ENCODE data around the gene CELF1. TPM values are rescaled to one million over a fixed set of nuclear protein-coding genes. Genes with fewer than 3 reads are reported as not detected.

Gene CELF1
- total and polyA plus RNA-seq, 2 donors (not counting 1 experiment from before 2014, with no cell fraction given), result 81.1 to 100 TPM

GRCh38 chr11:47573321-47573720 lies 20.4 kb upstream of the CELF1 start:
- H3K79me2 ChIP-seq (ENCODE audit: control insufficient read depth, insufficient read depth, low read length), result peaks cover 26% of the 10 kb centered on the region
- H3K4me2 ChIP-seq (ENCODE audit: extremely low read depth, insufficient read depth, low read length), result no peak overlapping the region
- H2AFZ ChIP-seq (ENCODE audit: low read length), result no peak overlapping the region
- H3K9me3 ChIP-seq (ENCODE audit: control insufficient read depth, insufficient read depth, low read depth, low read length), result no peaks in the 10 kb centered on the region
- no peaks in the 10 kb centered on the region for H3K27me3 ChIP-seq (ENCODE audit: control insufficient read depth, insufficient read depth, low read length)
- no peak overlapping the region for H3K4me3 ChIP-seq (replicated peaks in 1 of 4; ENCODE audit: control extremely low read depth in 1 of 4, insufficient read depth in 1 of 4, low read depth in 3 of 4, low read length in 4 of 4)
- DNase-seq (ENCODE audit: low read depth in 2 of 2), result no peak
- TF ChIP-seq, protein P1, sequence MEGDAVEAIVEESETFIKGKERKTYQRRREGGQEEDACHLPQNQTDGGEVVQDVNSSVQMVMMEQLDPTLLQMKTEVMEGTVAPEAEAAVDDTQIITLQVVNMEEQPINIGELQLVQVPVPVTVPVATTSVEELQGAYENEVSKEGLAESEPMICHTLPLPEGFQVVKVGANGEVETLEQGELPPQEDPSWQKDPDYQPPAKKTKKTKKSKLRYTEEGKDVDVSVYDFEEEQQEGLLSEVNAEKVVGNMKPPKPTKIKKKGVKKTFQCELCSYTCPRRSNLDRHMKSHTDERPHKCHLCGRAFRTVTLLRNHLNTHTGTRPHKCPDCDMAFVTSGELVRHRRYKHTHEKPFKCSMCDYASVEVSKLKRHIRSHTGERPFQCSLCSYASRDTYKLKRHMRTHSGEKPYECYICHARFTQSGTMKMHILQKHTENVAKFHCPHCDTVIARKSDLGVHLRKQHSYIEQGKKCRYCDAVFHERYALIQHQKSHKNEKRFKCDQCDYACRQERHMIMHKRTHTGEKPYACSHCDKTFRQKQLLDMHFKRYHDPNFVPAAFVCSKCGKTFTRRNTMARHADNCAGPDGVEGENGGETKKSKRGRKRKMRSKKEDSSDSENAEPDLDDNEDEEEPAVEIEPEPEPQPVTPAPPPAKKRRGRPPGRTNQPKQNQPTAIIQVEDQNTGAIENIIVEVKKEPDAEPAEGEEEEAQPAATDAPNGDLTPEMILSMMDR (conservative IDR thresholded peaks at IDR 0.05 in 1 of 2, IDR thresholded peaks at IDR 0.05 in 1 of 2; ENCODE audit: low read depth in 1 of 2, low read length in 2 of 2), result no peak
- no peak for TF ChIP-seq EZH2 (IDR thresholded peaks at IDR 0.05; ENCODE audit: low read length, missing control alignments)
- H4K20me1 ChIP-seq (ENCODE audit: control insufficient read depth, extremely low read depth, insufficient read depth, low read length), result no peaks in the 10 kb centered on the region
- H3K27ac ChIP-seq (ENCODE audit: insufficient read depth, low read length), result no peak overlapping the region
- peaks cover 24% of the 10 kb centered on the region for H3K4me1 ChIP-seq (ENCODE audit: control insufficient read depth, extremely low read depth, insufficient read depth, low read length)
- H3K9ac ChIP-seq (ENCODE audit: insufficient read depth, low read length), result no peak overlapping the region
- H3K36me3 ChIP-seq (ENCODE audit: control insufficient read depth, insufficient read depth, low read length), result peaks cover 16% of the 10 kb centered on the region

GRCh38 chr11:47572715-47573255 lies 19.9 kb upstream of the CELF1 start:
- Histone ChIP-seq H4K20me1 (ENCODE audit: control insufficient read depth, extremely low read depth, insufficient read depth, low read length) (no peaks in the 10 kb centered on the region), H3K27ac (ENCODE audit: insufficient read depth, low read length) (peak overlapping the region; percentile 43), H3K79me2 (ENCODE audit: control insufficient read depth, insufficient read depth, low read length) (peaks cover 22% of the 10 kb centered on the region), H3K36me3 (ENCODE audit: control insufficient read depth, insufficient read depth, low read length) (peaks cover 16% of the 10 kb centered on the region), H3K9ac (ENCODE audit: insufficient read depth, low read length) (no peak overlapping the region), H3K27me3 (ENCODE audit: control insufficient read depth, insufficient read depth, low read length) (no peaks in the 10 kb centered on the region), H3K4me1 (ENCODE audit: control insufficient read depth, extremely low read depth, insufficient read depth, low read length) (peaks cover 21% of the 10 kb centered on the region), H3K9me3 (ENCODE audit: control insufficient read depth, insufficient read depth, low read depth, low read length) (no peaks in the 10 kb centered on the region), H3K4me3 (replicated peaks in 1 of 4; ENCODE audit: control extremely low read depth in 1 of 4, insufficient read depth in 1 of 4, low read depth in 3 of 4, low read length in 4 of 4) (no peak overlapping the region), H3K4me2 (ENCODE audit: extremely low read depth, insufficient read depth, low read length) (peak overlapping the region; percentile 35), H2AFZ (ENCODE audit: low read length) (no peak overlapping the region)
- no peak for DNase-seq (ENCODE audit: low read depth in 2 of 2)
- no peak for TF ChIP-seq EZH2 (IDR thresholded peaks at IDR 0.05; ENCODE audit: low read length, missing control alignments)
- TF ChIP-seq, protein P1 (conservative IDR thresholded peaks at IDR 0.05 in 1 of 2, IDR thresholded peaks at IDR 0.05 in 1 of 2; ENCODE audit: low read depth in 1 of 2, low read length in 2 of 2), result no peak

DNA sequence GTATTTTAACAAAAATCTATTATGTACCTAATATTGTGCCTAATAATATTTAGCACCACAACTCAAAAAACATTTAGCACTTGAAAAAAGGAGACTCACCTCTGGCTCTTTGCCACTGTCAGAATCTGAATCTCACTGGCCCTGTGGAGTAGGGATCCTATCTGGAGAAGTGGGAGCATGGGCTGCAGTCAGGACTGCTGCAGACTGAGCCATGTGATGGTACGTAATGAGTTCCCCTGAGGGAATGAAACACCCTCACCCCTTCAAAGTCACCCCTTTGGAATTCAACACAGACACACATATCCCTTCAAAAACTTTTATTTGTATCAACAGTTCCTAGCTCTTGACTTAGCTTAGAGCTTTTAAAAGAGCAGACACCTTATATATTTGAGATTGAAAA lies 19.0 kb upstream of the CELF1 start:
- Histone ChIP-seq H3K4me1 (ENCODE audit: control insufficient read depth, extremely low read depth, insufficient read depth, low read length) (peaks cover 16% of the 10 kb centered on the region), H4K20me1 (ENCODE audit: control insufficient read depth, extremely low read depth, insufficient read depth, low read length) (no peaks in the 10 kb centered on the region), H3K9me3 (ENCODE audit: control insufficient read depth, insufficient read depth, low read depth, low read length) (no peaks in the 10 kb centered on the region), H3K4me2 (ENCODE audit: extremely low read depth, insufficient read depth, low read length) (peak overlapping the region; percentile 35), H3K4me3 (replicated peaks in 1 of 4; ENCODE audit: control extremely low read depth in 1 of 4, insufficient read depth in 1 of 4, low read depth in 3 of 4, low read length in 4 of 4) (no peak overlapping the region), H3K27me3 (ENCODE audit: control insufficient read depth, insufficient read depth, low read length) (no peaks in the 10 kb centered on the region), H3K9ac (ENCODE audit: insufficient read depth, low read length) (no peak overlapping the region), H3K36me3 (ENCODE audit: control insufficient read depth, insufficient read depth, low read length) (peaks cover 13% of the 10 kb centered on the region), H3K27ac (ENCODE audit: insufficient read depth, low read length) (peak overlapping the region; percentile 43), H3K79me2 (ENCODE audit: control insufficient read depth, insufficient read depth, low read length) (peaks cover 13% of the 10 kb centered on the region), H2AFZ (ENCODE audit: low read length) (no peak overlapping the region)
- TF ChIP-seq, protein P1 (conservative IDR thresholded peaks at IDR 0.05 in 1 of 2, IDR thresholded peaks at IDR 0.05 in 1 of 2; ENCODE audit: low read depth in 1 of 2, low read length in 2 of 2), result no peak
- TF ChIP-seq EZH2 (IDR thresholded peaks at IDR 0.05; ENCODE audit: low read length, missing control alignments), result no peak
- DNase-seq (ENCODE audit: low read depth in 2 of 2), result peak; percentile 33 to 72

Data from fibroblast of lung (primary cell).